GM23248 (cell line): ENCODE results near the gene ENO1. TPM values are rescaled to one million over a fixed set of nuclear protein-coding genes. Genes with fewer than 3 reads are reported as not detected.

Source experiments
- DNase-seq: peaks from one replicate; pipeline ENCODE4 v3.0.0-alpha.2; 2015
- H2AFZ ChIP-seq: fragments of 200-600 bp; sonication (generic); 2 replicates; pipeline ENCODE4 v1.6.1; 2016; ENCODE audit warnings: antibody characterized with exemption
- H3F3A ChIP-seq: fragments of 200-600 bp; sonication (generic); 2 replicates; pipeline ENCODE4 v1.6.1; 2016; ENCODE audit warnings: mild to moderate bottlenecking, antibody characterized with exemption, mixed run types; ENCODE audit not compliant: insufficient read depth
- H3K27ac ChIP-seq: fragments of 200-600 bp; sonication (generic); 2 replicates; pipeline ENCODE4 v1.5.1; 2016; ENCODE audit warnings: mild to moderate bottlenecking
- H3K27me3 ChIP-seq: fragments of 200-600 bp; sonication (generic); replicated peaks from 2 replicates; pipeline ENCODE4 v1.6.1; 2016; ENCODE audit warnings: mild to moderate bottlenecking; ENCODE audit not compliant: insufficient read depth
- H3K36me3 ChIP-seq: fragments of 200-600 bp; sonication (generic); 2 replicates; pipeline ENCODE4 v1.6.1; 2016; ENCODE audit warnings: low read depth, mild to moderate bottlenecking
- H3K4me1 ChIP-seq: fragments of 200-600 bp; sonication (generic); 2 replicates; pipeline ENCODE4 v1.6.1; 2016; ENCODE audit warnings: mild to moderate bottlenecking; ENCODE audit not compliant: insufficient read depth
- H3K4me2 ChIP-seq: fragments of 200-600 bp; sonication (generic); one replicate; pipeline ENCODE4 v1.6.1; 2016; ENCODE audit warnings: mild to moderate bottlenecking; ENCODE audit not compliant: unreplicated experiment
- H3K4me3 ChIP-seq: fragments of 200-600 bp; sonication (generic); 2 replicates; pipeline ENCODE4 v1.5.1; 2016; ENCODE audit warnings: mild to moderate bottlenecking
- H3K79me2 ChIP-seq: fragments of 200-600 bp; sonication (generic); 2 replicates; pipeline ENCODE4 v1.6.1; 2016; ENCODE audit warnings: mild to moderate bottlenecking; ENCODE audit not compliant: insufficient read depth
- H3K9ac ChIP-seq: fragments of 200-600 bp; sonication (generic); 2 replicates; pipeline ENCODE4 v1.6.1; 2016; ENCODE audit warnings: mild to moderate bottlenecking
- H3K9me2 ChIP-seq: fragments of 200-600 bp; sonication (generic); 2 replicates; pipeline ENCODE4 v1.6.1; 2016; ENCODE audit warnings: mixed run types, mild to moderate bottlenecking, moderate library complexity; ENCODE audit not compliant: insufficient read depth
- H3K9me3 ChIP-seq: fragments of 200-600 bp; sonication (generic); one replicate; pipeline ENCODE4 v1.6.1; 2017; ENCODE audit warnings: low read depth
- H4K20me1 ChIP-seq: fragments of 200-600 bp; sonication (generic); 2 replicates; pipeline ENCODE4 v1.6.0; 2016; ENCODE audit not compliant: insufficient read depth
- EZH2 ChIP-seq: fragments of 200-600 bp; sonication (generic); IDR thresholded peaks from 2 replicates; pipeline ENCODE4 v1.6.1; 2018; ENCODE audit warnings: antibody characterized with exemption, mild to moderate bottlenecking; ENCODE audit not compliant: insufficient read depth, poor library complexity, severe bottlenecking
- EZH2phosphoT487 ChIP-seq: fragments of 200-600 bp; sonication (generic); IDR thresholded peaks from 2 replicates; pipeline ENCODE4 v1.6.1; 2018; ENCODE audit warnings: antibody characterized with exemption, moderate library complexity, mild to moderate bottlenecking, low read depth; ENCODE audit not compliant: insufficient read depth
- WGBS, 2 experiments: methylation state at CpG; one replicate each; pipeline ENCODE4 v1.1.6; 2015 to 2017; ENCODE audit warnings: low lambda C conversion rate in 2 of 2, low coverage in 1 of 2; ENCODE audit errors: missing lambda C conversion rate in 2 of 2; 5-methylcytosine and 5-hydroxymethylcytosine counted together
- in situ Hi-C: fragments of 300-500 bp; cut with MboI; formaldehyde crosslinking; loops from 2 replicates; pipeline ENCODE4 v1.15.0; 2020
- polyA plus RNA-seq: library from polyadenylated mRNA; unstranded; fragments of >200 nt; fragmentation: Nextera tagmentation; extraction: Ambion mirVana; gene quantifications from 2 replicates; pipeline ENCODE4 v1.2.1, GENCODE V29; 2016
- total RNA-seq: library from RNA; depleted of rRNA; stranded (reverse); fragments of >200 nt; shearing (Covaris generic); gene quantifications from 2 replicates; pipeline ENCODE4 v1.2.3, GENCODE V29; 2014; rRNA removed

The ENO1 gene
- total RNA-seq (1,781 and 2,185 TPM in 2 replicates), polyA plus RNA-seq (2,304 and 2,417 TPM in 2 replicates)

- Histone ChIP-seq H2AFZ (peak within 1 kb of the TSS; percentile 12), H3K4me2 (peak within 1 kb of the TSS; percentile 81), H3K27me3 (no peaks in the 10 kb centered on the region), H3F3A (peaks cover 54% of the 10 kb centered on the region), H3K4me1 (peaks cover 45% of the 10 kb centered on the region), H3K36me3 (peaks cover 36% of the 10 kb centered on the region), H4K20me1 (peaks cover 20% of the 10 kb centered on the region), H3K27ac (peak within 1 kb of the TSS; percentile 94), H3K9ac (peak within 1 kb of the TSS; percentile 98), H3K9me2 (no peaks in the 10 kb centered on the region), H3K9me3 (no peaks in the 10 kb centered on the region), H3K79me2 (peaks cover 46% of the 10 kb centered on the region), H3K4me3 (peak within 1 kb of the TSS; percentile 85)
- no peak for DNase-seq
- TF ChIP-seq EZH2phosphoT487 = no peak
- TF ChIP-seq EZH2 = no peak
- in situ Hi-C loops = no loop called here
- WGBS, 2 experiments = 0 to 1% methylated on average over 11 to 24 of the region's 24 CpGs
These were observed at the start of gene ENO1 for GRCh38 chr1:8878448-8878697. ENO1 (minus strand) TSS chr1:8878686; CDS start chr1:8874908, 3,778 bp downstream.

GRCh38 chr1:8926707-8927694, 48.5 kb upstream of the ENO1 start:
- Histone ChIP-seq H4K20me1 (no peaks in the 10 kb centered on the region), H3K36me3 (no peaks in the 10 kb centered on the region), H3K9me3 (no peaks in the 10 kb centered on the region), H3K27me3 (0 out of 2 replicates have a peak, but pooled peaks cover 4% of the 10 kb centered on the region), H2AFZ (no peak overlapping the region), H3K27ac (no peak overlapping the region), H3K4me1 (no peaks in the 10 kb centered on the region), H3F3A (no peaks in the 10 kb centered on the region), H3K79me2 (no peaks in the 10 kb centered on the region), H3K4me2 (no peak overlapping the region), H3K9ac (no peak overlapping the region), H3K4me3 (no peak overlapping the region), H3K9me2 (no peaks in the 10 kb centered on the region)
- WGBS, 2 experiments = 86 to 87% methylated on average over 12 of the region's 12 CpGs
- TF ChIP-seq EZH2phosphoT487 (no peak), EZH2 (no peak)
- in situ Hi-C loops = loop anchor here (10.0 kb wide), 1 partner anchor 178 kb away; no protein-coding TSS in a partner anchor
- DNase-seq = no peak

- Histone ChIP-seq H3F3A (no peaks in the 10 kb centered on the region), H3K27ac (no peak overlapping the region), H2AFZ (no peak overlapping the region), H3K36me3 (no peaks in the 10 kb centered on the region), H3K27me3 (0 out of 2 replicates have a peak, but pooled peaks cover 4% of the 10 kb centered on the region), H3K9me2 (no peaks in the 10 kb centered on the region), H4K20me1 (no peaks in the 10 kb centered on the region), H3K9me3 (no peaks in the 10 kb centered on the region), H3K9ac (no peak overlapping the region), H3K4me2 (no peak overlapping the region), H3K4me1 (no peaks in the 10 kb centered on the region), H3K4me3 (no peak overlapping the region), H3K79me2 (no peaks in the 10 kb centered on the region)
- 76 to 79% methylated on average over 9 of the region's 9 CpGs for WGBS, 2 experiments
- in situ Hi-C loops = loop anchor here (10.0 kb wide), 1 partner anchor 179 kb away; no protein-coding TSS in a partner anchor
- DNase-seq = no peak
- no peak for TF ChIP-seq EZH2phosphoT487
- no peak for TF ChIP-seq EZH2
These were observed 47.5 kb upstream of the ENO1 start for GRCh38 chr1:8925960-8926359.

GRCh38 chr1:8925406-8925805, 46.9 kb upstream of the ENO1 start:
- no peaks in the 10 kb centered on the region for H3K4me1 ChIP-seq
- no peaks in the 10 kb centered on the region for H4K20me1 ChIP-seq
- H3K4me3 ChIP-seq = no peak overlapping the region
- no peak overlapping the region for H3K27ac ChIP-seq
- in situ Hi-C loops = loop anchor here (10.0 kb wide), 1 partner anchor 179 kb away; no protein-coding TSS in a partner anchor
- no peak overlapping the region for H3K4me2 ChIP-seq
- H3F3A ChIP-seq = no peaks in the 10 kb centered on the region
- no peaks in the 10 kb centered on the region for H3K9me3 ChIP-seq
- no peaks in the 10 kb centered on the region for H3K9me2 ChIP-seq
- WGBS, 2 experiments = 45 to 46% methylated on average over 2 of the region's 2 CpGs
- 0 out of 2 replicates have a peak, but pooled peaks cover 4% of the 10 kb centered on the region for H3K27me3 ChIP-seq
- no peaks in the 10 kb centered on the region for H3K36me3 ChIP-seq
- H2AFZ ChIP-seq = no peak overlapping the region
- TF ChIP-seq EZH2phosphoT487 = no peak
- no peak for TF ChIP-seq EZH2
- no peak overlapping the region for H3K9ac ChIP-seq
- H3K79me2 ChIP-seq = no peaks in the 10 kb centered on the region
- DNase-seq = no peak
